ENCODE results near the gene ZNF697. TPM values are rescaled to one million over a fixed set of nuclear protein-coding genes. Genes with fewer than 3 reads are reported as not detected.

The ZNF697 gene
- total RNA-seq, 1 experiment from 2014 or later: 7.1 TPM

- Histone ChIP-seq H3K4me1 (ENCODE audit: control insufficient read depth, insufficient read depth, low read length) (peaks cover 3% of the 10 kb centered on the region), H3K27ac (ENCODE audit: low read length) (no peak overlapping the region), H3K9me3 (ENCODE audit: control insufficient read depth, insufficient read depth, low read depth, low read length) (no peaks in the 10 kb centered on the region), H3K4me3 (ENCODE audit: low read depth in 2 of 2, low read length in 2 of 2) (no peak overlapping the region), H3K36me3 (ENCODE audit: control insufficient read depth, insufficient read depth, low read length) (no peaks in the 10 kb centered on the region), H3K27me3 (ENCODE audit: control insufficient read depth, insufficient read depth, low read length) (no peaks in the 10 kb centered on the region; the same call in none of the 2 replicates)
- no peak for ATAC-seq
- intact Hi-C loops (cut with micrococcal nuclease; ENCODE audit: unreplicated experiment): no loop called here
- DNase-seq (ENCODE audit: low read depth, low spot score): no peak
- BruUV-seq (replicated peaks): no TSS peak
- TF ChIP-seq SIN3A (IDR thresholded peaks at IDR 0.05; ENCODE audit: borderline replicate concordance, insufficient read depth, low read depth, low read length): no peak
- TF ChIP-seq POLR2AphosphoS5 (IDR thresholded peaks at IDR 0.05; ENCODE audit: low read depth, low read length): no peak
- no peak for TF ChIP-seq TCF7L2 (IDR thresholded peaks at IDR 0.05; ENCODE audit: low read depth, low read length)
- TF ChIP-seq CTCF (IDR thresholded peaks at IDR 0.05): no peak
- TF ChIP-seq, protein P1, sequence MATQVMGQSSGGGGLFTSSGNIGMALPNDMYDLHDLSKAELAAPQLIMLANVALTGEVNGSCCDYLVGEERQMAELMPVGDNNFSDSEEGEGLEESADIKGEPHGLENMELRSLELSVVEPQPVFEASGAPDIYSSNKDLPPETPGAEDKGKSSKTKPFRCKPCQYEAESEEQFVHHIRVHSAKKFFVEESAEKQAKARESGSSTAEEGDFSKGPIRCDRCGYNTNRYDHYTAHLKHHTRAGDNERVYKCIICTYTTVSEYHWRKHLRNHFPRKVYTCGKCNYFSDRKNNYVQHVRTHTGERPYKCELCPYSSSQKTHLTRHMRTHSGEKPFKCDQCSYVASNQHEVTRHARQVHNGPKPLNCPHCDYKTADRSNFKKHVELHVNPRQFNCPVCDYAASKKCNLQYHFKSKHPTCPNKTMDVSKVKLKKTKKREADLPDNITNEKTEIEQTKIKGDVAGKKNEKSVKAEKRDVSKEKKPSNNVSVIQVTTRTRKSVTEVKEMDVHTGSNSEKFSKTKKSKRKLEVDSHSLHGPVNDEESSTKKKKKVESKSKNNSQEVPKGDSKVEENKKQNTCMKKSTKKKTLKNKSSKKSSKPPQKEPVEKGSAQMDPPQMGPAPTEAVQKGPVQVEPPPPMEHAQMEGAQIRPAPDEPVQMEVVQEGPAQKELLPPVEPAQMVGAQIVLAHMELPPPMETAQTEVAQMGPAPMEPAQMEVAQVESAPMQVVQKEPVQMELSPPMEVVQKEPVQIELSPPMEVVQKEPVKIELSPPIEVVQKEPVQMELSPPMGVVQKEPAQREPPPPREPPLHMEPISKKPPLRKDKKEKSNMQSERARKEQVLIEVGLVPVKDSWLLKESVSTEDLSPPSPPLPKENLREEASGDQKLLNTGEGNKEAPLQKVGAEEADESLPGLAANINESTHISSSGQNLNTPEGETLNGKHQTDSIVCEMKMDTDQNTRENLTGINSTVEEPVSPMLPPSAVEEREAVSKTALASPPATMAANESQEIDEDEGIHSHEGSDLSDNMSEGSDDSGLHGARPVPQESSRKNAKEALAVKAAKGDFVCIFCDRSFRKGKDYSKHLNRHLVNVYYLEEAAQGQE (IDR thresholded peaks at IDR 0.05; ENCODE audit: insufficient read depth in 1 of 2, low read depth in 2 of 2, low read length in 1 of 2): no peak
- in situ Hi-C loops (cut with HindIII; ENCODE audit: low pct_unique_long_range_greater_than_20kb, low sequenced_read_pairs): no loop called here
- ChIA-PET CTCF (no interaction called here), POLR2A (no interaction called here)
Observed at GRCh38 chr1:119680193-119680592, 32.1 kb upstream of the ZNF697 start.

- in situ Hi-C loops (cut with HindIII; ENCODE audit: low pct_unique_long_range_greater_than_20kb, low sequenced_read_pairs) (no loop called here), intact Hi-C loops (cut with micrococcal nuclease; ENCODE audit: unreplicated experiment) (no loop called here)
- ATAC-seq: no peak
- no peaks in the 10 kb centered on the region for H3K36me3 ChIP-seq (ENCODE audit: control insufficient read depth, insufficient read depth, low read length)
- ChIA-PET CTCF (no interaction called here), POLR2A (no interaction called here)
- no peak overlapping the region for H3K4me3 ChIP-seq (ENCODE audit: low read depth in 2 of 2, low read length in 2 of 2)
- peaks cover 4% of the 10 kb centered on the region for H3K4me1 ChIP-seq (ENCODE audit: control insufficient read depth, insufficient read depth, low read length)
- no peaks in the 10 kb centered on the region for H3K9me3 ChIP-seq (ENCODE audit: control insufficient read depth, insufficient read depth, low read depth, low read length)
- BruUV-seq (replicated peaks): no TSS peak
- no peaks in the 10 kb centered on the region; the same call in none of the 2 replicates for H3K27me3 ChIP-seq (ENCODE audit: control insufficient read depth, insufficient read depth, low read length)
- DNase-seq (ENCODE audit: low read depth, low spot score): no peak
- no peak overlapping the region for H3K27ac ChIP-seq (ENCODE audit: low read length)
- no peak for TF ChIP-seq TCF7L2 (IDR thresholded peaks at IDR 0.05; ENCODE audit: low read depth, low read length)
- TF ChIP-seq CTCF (IDR thresholded peaks at IDR 0.05): no peak
- no peak for TF ChIP-seq SIN3A (IDR thresholded peaks at IDR 0.05; ENCODE audit: borderline replicate concordance, insufficient read depth, low read depth, low read length)
- TF ChIP-seq, protein P1 (IDR thresholded peaks at IDR 0.05; ENCODE audit: insufficient read depth in 1 of 2, low read depth in 2 of 2, low read length in 1 of 2): no peak
- no peak for TF ChIP-seq POLR2AphosphoS5 (IDR thresholded peaks at IDR 0.05; ENCODE audit: low read depth, low read length)
Observed at GRCh38 chr1:119679223-119679622, 31.2 kb upstream of the ZNF697 start.

Data from Panc1 (cell line).